ENCODE results near the gene INPP5D. TPM values are rescaled to one million over a fixed set of nuclear protein-coding genes. Genes with fewer than 3 reads are reported as not detected.

Gene INPP5D

Small RNA genes lying within 50 kb of the gene (small RNA-seq; reads per million reads assigned to genes)
- not detected for gene RN7SL32P (ENCODE audit: insufficient read depth)

Data from mesendoderm (in vitro differentiated cells).